Cardiac muscle cell (in vitro differentiated cells and primary cell): ENCODE data around the gene TRAF5. TPM values are rescaled to one million over a fixed set of nuclear protein-coding genes. Genes with fewer than 3 reads are reported as not detected.

ENCODE experiments used
- DNase-seq, 2 donors: peaks; one replicate each; pipeline versions ENCODE4 v3.0.0 to v3.0.0-alpha.2; 2010 to 2017; ENCODE audit warnings: low read depth in 1 of 2, low spot score in 1 of 2
- H3K27ac ChIP-seq: fragments of 200-600 bp; sonication (generic); 2 replicates; pipeline ENCODE4 v1.5.1; 2016
- H3K27me3 ChIP-seq: fragments of 200-600 bp; sonication (generic); 2 replicates; pipeline ENCODE4 v1.6.0; 2016; ENCODE audit warnings: control low read depth
- H3K36me3 ChIP-seq: fragments of 200-600 bp; sonication (generic); 2 replicates; pipeline ENCODE4 v1.5.1; 2016; ENCODE audit warnings: control low read depth
- H3K4me1 ChIP-seq: fragments of 200-600 bp; sonication (generic); 2 replicates; pipeline ENCODE4 v1.8.1; 2017; ENCODE audit warnings: low read depth, mild to moderate bottlenecking, mixed run types
- H3K4me3 ChIP-seq: fragments of 200-600 bp; sonication (generic); 2 replicates; pipeline ENCODE4 v1.5.1; 2016; ENCODE audit warnings: mild to moderate bottlenecking
- H3K9me3 ChIP-seq: fragments of 200-600 bp; sonication (generic); 2 replicates; pipeline ENCODE4 v1.5.1; 2017; ENCODE audit warnings: low read depth, mild to moderate bottlenecking, control low read depth
- polyA plus RNA-seq: library from polyadenylated mRNA; unstranded; fragments of >200 nt; fragmentation: Nextera tagmentation; extraction: Ambion mirVana; gene quantifications from 2 replicates; pipeline ENCODE4 v1.2.1, GENCODE V29; 2016
- total RNA-seq: library from RNA; depleted of rRNA; stranded (reverse); fragments of >200 nt; gene quantifications from 2 replicates; pipeline ENCODE4 v1.2.3, GENCODE V29; 2016
- TF ChIP-seq, protein P1 (sequence below): IDR thresholded peaks from 2 replicates; pipeline ENCODE4 v1.5.1; 2012; ENCODE audit warnings: low read depth, mild to moderate bottlenecking, low read length

TRAF5 gene
- total and polyA plus RNA-seq, 2 experiments from 2014 or later: 3.9 to 8.7 TPM

DNA sequence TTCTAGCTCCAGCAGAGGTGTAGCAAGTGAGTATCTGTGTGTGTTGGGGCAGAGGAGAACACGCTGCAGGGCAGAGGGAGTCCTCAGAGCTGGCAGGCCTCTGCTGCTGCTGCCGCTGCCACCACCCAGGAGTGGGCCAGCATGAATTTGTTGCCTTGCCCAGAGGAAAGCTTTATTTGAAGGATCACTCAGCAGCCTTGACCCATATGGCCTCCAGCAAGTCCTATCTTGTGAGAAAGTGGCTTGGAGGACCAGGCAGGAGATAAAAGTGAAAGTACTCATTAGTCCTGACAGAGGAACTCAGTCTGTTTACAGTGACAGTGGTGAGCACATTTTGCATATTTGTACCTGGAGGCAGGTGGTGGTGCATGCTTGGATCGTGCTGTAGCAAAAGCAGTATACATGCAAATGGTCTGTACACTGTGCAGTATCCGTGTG lies 3.1 kb downstream of the TRAF5 start:
- TF ChIP-seq, protein P1, sequence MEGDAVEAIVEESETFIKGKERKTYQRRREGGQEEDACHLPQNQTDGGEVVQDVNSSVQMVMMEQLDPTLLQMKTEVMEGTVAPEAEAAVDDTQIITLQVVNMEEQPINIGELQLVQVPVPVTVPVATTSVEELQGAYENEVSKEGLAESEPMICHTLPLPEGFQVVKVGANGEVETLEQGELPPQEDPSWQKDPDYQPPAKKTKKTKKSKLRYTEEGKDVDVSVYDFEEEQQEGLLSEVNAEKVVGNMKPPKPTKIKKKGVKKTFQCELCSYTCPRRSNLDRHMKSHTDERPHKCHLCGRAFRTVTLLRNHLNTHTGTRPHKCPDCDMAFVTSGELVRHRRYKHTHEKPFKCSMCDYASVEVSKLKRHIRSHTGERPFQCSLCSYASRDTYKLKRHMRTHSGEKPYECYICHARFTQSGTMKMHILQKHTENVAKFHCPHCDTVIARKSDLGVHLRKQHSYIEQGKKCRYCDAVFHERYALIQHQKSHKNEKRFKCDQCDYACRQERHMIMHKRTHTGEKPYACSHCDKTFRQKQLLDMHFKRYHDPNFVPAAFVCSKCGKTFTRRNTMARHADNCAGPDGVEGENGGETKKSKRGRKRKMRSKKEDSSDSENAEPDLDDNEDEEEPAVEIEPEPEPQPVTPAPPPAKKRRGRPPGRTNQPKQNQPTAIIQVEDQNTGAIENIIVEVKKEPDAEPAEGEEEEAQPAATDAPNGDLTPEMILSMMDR: no peak
- no peak for DNase-seq
- H3K4me3 ChIP-seq: no peak overlapping the region

DNA sequence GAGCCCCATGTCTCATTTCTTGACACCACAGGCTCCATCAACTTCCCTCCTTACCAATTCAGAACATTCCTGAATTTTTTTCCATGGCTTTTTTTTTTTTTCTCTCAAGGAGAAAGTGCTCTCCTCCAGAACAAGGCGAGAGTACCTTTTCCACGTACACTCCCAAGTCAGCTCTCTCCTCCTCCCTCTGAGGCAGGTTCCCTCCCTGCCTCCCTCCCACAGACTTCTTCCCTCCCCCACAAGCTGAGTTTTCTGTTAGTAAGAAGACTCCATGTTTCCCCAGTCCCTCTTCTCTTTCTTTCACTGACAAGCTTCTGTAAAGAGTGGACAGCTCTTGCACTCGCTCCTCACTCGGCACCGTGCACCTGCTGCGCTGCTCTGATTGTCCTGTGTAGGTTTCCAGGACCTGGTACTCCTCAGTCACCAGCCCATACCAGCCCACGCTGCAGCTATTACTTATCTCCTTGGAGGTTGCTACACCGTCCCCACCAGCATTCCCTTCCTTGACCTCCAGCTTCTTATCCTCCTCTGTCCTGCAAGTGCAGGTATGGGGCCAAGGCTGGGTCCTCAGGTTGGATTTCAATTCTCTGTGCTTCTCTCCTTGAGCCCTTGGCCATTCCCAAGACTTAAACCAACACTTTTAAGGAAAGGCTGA lies 3.8 kb downstream of the TRAF5 start:
- TF ChIP-seq, protein P1: no peak
- DNase-seq: no peak
- Histone ChIP-seq H3K4me3 (no peak overlapping the region), H3K36me3 (no peaks in the 10 kb centered on the region), H3K27ac (no peak overlapping the region), H3K27me3 (no peaks in the 10 kb centered on the region), H3K9me3 (no peaks in the 10 kb centered on the region), H3K4me1 (peaks cover 6% of the 10 kb centered on the region)

More for the DNA sequence above, 3.1 kb downstream of the TRAF5 start:
- H3K4me1 ChIP-seq: peaks cover 6% of the 10 kb centered on the region
- no peaks in the 10 kb centered on the region for H3K36me3 ChIP-seq
- no peaks in the 10 kb centered on the region for H3K27me3 ChIP-seq
- H3K27ac ChIP-seq: no peak overlapping the region
- H3K9me3 ChIP-seq: no peaks in the 10 kb centered on the region

DNA sequence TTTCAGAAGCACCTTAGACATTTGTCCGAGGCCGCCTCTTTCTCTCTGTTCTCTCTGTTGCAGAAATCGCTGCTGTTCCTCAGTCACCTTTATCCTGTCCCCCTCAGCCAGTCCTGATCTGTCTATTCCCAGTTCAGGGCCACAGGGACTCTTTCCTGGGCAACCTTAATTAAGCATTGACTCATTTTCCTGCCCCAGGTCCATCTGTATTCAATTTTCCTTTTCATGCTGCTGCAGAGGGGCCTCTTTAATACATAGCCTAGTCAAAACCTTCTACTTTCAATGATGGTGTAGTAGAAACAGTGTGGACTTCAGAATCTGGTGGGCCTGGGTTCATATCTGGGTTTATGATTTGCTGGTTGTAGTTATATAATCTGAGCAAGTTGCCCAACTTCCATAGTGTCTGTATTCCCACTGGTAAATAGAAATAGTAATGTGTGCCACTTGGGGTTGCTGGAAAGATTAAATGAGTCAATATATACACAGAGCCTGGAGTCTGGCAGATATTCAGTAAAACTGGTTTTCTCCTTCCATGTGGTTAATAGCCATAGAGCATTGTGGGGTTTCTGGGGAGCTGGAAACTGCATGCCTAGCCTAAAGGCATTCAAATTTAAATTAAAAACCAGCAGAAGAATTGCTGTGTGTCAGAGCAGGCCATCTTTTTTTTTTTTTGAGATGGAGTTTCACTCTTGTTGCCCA lies 4.5 kb downstream of the TRAF5 start:
- no peak overlapping the region for H3K27ac ChIP-seq
- TF ChIP-seq, protein P1: no peak
- no peak overlapping the region for H3K4me3 ChIP-seq
- H3K9me3 ChIP-seq: no peaks in the 10 kb centered on the region
- no peaks in the 10 kb centered on the region for H3K36me3 ChIP-seq
- H3K4me1 ChIP-seq: peaks cover 6% of the 10 kb centered on the region
- no peak for DNase-seq
- no peaks in the 10 kb centered on the region for H3K27me3 ChIP-seq

DNA sequence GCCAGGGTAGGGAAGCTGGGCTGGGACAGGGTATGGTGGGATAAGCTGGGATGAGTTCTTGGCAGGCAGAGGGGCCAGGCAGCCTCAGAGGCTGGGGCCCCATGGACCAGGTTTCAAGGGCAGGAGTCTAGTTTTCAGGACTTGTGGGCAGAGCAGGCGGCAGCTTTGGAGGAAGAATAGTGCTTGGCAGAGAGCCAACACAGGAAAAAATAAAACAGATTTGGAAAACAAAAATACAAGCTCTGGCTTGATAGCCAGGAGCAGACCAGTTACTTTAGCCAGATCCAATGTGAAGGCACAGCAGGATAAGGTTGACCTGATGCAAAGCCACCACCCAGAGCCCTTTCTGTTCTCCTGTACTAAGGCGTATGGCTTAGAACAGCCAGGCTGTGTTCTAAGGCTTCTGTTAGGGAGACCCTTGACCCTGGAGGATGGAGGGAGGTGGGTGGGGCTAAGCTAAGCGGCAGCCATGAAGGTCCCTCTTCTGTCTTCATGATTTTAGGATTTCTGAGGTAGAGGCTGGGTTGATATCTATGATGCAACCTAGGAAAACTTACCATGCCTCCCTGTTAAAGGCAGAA lies 5.5 kb downstream of the TRAF5 start:
- Histone ChIP-seq H3K4me3 (no peak overlapping the region), H3K36me3 (no peaks in the 10 kb centered on the region), H3K27me3 (no peaks in the 10 kb centered on the region), H3K4me1 (peaks cover 6% of the 10 kb centered on the region), H3K9me3 (no peaks in the 10 kb centered on the region), H3K27ac (no peak overlapping the region)
- TF ChIP-seq, protein P1: no peak
- no peak for DNase-seq

DNA sequence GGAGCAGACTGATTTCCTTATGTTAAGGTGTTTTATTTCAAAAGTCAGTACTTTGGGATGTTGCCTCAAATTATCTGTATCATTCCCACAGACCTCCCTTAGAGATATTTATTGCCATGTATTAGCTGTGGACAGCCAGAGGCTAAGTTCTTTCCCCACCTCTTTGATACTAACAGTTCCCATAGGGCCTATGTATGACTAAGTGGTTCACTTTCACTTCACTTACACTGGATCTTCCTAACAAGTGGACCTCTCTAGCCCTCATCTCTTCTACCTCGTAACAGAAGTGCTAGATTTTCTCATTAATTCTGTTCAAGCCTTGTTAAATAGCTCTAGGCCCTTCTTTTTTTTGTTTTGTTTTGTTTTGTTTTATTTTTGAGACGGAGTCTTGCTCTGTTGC lies 6.2 kb downstream of the TRAF5 start:
- TF ChIP-seq, protein P1: no peak
- Histone ChIP-seq H3K36me3 (no peaks in the 10 kb centered on the region), H3K27ac (no peak overlapping the region), H3K4me1 (peaks cover 6% of the 10 kb centered on the region), H3K4me3 (no peak overlapping the region), H3K9me3 (no peaks in the 10 kb centered on the region), H3K27me3 (no peaks in the 10 kb centered on the region)
- peak in 1 of 2 donors; percentile 25 for DNase-seq
